HG02798 (cell line): ENCODE data around the gene GRAP2.
"Not testable (repeated sequence)": the region's sequence is repeated elsewhere in the genome, so short reads cannot be mapped to it uniquely, and the experiment has no call there.

Source experiments
- ATAC-seq: cut with Tn5 transposase; IDR thresholded peaks from one replicate; pipeline ENCODE4 v1.9.1; 2021; ENCODE audit warnings: mild to moderate bottlenecking; ENCODE audit not compliant: unreplicated experiment, poor library complexity

GRAP2 gene

DNA sequence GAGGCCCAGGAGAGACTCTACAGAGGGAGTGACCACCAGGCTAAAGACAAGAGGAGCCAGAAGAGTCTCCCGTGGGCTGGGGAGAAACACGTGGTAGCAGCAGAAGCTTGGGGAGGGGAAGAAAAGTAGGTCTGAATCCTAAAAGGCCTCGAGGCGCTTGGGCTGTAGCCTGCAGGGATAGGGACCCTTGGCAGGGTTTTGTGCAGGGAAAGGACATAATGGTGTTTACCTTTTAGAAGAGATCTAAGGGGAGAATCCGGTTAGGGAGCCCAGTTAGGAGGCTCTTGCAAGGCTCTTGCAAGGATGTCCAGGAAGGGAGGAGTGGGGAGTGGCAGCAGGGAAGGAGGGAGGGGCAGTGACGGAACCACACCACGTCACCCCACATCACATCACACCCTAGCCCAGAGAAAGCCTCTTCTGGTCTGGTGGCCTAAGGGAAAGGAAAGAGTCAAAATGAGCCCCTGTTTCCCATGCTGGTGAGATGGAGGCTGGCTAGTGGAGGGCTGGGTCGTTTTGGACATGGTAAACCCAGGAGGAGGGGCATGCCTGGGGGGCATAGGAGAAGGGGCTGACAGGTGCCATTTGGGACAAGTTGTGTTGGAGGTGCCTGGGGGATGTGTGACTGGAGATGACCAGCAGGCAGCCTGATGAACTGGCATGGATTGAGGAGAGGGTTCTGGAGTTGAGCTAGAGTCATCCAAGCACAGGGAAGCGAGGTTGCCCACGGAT is 87.7 kb downstream of the GRAP2 start:
- no peak for ATAC-seq

GRCh38 chr22:39989633-39990032 is 88.7 kb downstream of the GRAP2 start:
- no peak for ATAC-seq

GRCh38 chr22:39990686-39991085 is 89.8 kb downstream of the GRAP2 start:
- no peak for ATAC-seq

DNA sequence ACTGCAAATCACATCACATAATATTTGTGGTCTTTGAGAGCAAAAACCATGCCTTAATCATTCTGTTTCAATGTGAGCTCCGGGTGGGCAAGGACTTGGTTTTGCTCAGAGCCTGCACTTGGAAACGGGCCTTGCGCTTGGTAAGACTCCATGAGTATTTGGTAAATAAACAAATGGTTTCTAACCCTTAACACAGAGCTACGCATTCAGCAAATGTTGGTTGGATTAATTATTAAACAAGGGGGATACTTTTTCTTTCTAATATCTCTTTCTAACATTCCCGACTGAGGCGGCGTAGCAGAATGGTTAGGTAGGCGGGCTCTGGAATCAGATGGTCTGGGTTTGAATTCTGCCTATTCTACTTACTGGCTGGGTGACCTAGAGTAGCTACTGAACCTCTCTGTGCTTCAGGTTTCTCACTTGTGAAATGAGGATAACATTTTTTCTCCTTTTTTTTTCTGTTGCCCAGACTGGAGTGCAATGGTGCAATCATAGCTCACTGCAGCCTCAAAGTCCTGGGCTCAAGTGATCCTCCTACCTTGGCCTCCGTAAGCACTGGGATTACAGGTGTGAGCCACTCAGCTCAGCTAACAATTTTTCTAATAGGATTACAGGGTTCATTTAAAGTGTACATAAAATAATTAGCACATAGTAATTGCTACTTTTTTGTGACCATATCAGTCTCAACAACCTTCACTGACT is 90.4 kb downstream of the GRAP2 start:
- ATAC-seq: no peak

GRCh38 chr22:39992088-39992826 is 91.4 kb downstream of the GRAP2 start:
- no peak for ATAC-seq

GRCh38 chr22:39992894-39993293 is 92.0 kb downstream of the GRAP2 start:
- not testable (repeated sequence) for ATAC-seq

GRCh38 chr22:39994041-39994565 is 93.2 kb downstream of the GRAP2 start:
- no peak for ATAC-seq

DNA sequence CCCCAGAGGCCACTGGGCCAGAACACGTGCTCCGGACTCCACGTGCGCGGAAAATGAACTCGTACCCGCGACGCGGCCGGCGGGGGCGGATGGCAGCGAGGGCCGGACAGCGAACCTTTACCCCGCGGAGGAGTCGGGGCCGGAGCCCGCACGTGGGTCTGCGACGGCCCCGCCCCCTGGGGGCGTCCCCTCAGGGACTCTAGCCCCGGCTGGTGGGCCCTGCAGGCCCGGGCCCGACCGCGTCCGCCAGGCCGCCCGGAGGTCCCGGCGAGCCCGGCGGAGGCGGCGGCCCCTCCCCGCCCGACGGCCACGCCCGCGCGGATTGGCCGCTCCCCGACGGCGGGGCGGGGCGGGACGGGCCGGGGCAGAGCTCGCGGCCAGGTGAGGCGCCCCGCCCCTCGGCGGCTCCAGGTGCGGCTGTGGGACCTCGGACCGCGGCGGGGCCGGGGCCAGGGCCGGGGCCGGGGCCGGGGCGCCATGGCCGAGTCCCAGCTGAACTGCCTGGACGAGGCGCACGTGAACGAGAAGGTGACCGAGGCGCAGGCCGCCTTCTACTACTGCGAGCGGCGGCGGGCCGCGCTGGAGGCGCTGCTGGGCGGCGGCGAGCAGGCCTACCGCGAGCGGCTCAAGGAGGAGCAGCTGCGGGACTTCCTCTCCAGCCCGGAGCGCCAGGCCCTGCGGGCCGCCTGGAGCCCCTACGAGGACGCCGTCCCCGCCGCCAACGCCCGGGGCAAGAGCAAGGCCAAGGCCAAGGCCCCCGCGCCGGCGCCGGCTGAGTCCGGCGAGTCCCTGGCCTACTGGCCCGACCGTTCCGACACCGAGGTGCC is 93.9 kb downstream of the GRAP2 start, which contains the start of gene FAM83F:
Gene FAM83F, plus strand, starts transcription at position 389 of the 827 bp plus-strand sequence. Its CDS starts 89 bp downstream, at position 478.
- ATAC-seq: no peak

- ATAC-seq: no peak
Observed at GRCh38 chr22:39995393-39996252, 94.7 kb downstream of the GRAP2 start.

DNA sequence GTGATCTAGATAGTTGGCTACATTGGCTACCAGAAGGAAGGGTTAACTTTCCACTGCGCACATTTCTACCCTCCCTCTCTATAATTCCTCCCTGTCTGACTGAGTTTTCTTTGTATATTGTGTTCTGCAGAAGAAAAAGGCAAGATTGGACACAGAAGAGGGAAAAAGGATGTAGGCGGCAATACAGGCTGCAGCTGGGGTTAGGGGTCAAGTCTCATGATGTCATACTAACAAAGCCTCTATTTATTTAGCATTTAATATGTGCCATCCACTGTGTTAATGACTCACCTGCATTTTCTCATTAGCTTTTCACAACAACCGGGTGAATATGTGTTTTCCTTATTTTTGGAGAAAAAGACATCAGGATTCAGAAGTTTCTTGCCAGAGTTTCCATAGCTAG is 95.8 kb downstream of the GRAP2 start:
- ATAC-seq: no peak

DNA sequence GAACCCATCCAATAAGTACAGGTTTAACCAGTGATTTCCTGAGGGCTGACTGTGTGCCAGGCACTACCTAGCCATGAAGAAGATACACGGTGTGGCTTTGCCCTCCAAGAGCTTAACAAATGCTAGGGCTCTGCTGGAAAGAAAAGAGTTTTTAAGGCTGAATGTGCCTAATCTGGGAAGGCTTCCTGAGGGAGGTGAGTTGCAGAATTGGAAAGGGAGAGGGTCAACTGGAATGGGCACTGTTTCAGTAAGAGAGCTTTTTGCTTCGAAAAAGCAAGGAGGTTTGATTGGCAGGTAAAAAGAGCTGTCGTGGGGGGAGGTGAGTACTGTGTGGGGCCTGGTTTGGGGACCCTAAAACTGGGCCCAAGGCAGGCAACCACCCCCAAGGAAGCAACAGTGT is 96.5 kb downstream of the GRAP2 start:
- no peak for ATAC-seq

GRCh38 chr22:39997939-39998726 is 97.2 kb downstream of the GRAP2 start:
- no peak for ATAC-seq

GRCh38 chr22:39999144-39999757 is 98.4 kb downstream of the GRAP2 start:
- no peak for ATAC-seq

DNA sequence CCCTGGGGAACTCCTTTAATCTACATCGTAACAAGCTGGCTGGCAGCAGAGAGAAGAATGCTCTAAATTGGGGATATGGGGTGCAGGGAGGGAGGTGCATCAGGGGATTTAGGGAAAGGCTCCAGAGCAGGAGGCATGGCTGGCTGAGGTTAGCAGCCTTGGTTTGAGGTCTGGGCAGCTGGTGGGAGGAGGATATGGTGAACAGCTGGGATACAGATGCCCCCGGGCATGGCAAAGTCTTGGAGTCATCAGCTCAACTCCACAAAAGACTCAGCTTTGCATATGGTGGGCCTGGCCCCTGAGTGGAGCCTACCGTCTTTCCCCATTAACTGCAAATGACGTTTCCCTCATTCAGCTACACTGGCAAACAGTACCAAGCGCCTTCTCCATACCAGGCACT is 99.3 kb downstream of the GRAP2 start:
- ATAC-seq: no peak

GRCh38 chr22:40001106-40001505 is 100.2 kb downstream of the GRAP2 start:
- ATAC-seq: no peak

DNA sequence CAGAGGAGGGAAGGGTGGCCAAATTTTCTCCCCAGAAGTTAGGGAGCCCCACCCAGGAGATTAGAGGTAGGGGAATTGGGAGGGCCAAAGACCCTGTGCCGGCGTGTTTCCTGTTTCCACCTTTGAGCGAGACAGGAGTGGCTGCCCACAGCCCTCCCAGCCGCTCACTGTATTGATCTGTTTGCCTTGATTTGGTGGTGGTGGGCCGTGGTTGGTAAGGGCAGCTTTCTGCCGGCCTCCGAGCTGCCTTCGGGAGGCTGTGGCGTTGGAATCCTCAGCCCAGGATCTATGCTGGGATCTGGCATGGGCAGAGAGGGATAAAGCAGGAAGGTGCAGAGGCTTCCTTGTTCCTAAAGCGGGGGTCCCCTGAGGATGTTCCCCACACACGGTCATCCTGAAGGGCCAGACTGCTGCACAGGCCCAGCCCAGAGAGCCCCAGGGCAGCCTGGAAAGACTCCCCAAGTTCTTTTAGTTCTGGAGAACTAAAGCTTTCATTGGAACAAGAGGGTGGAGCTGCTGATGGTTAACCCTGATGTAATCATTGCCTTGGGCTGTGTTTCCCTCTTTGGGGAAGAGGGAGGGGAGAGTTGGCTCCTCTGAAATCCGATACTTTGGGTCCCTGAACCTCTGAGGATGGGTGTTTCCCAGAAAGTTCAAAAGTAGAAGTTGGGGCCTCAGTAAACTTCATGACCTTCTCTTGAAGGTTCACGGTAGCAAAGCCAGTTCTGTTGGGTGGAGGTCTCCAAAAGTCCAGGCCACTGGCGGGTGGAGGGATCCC is 101.1 kb downstream of the GRAP2 start:
- no peak for ATAC-seq
